Measurements from ENCODE around the gene DELE1. TPM values are rescaled to one million over a fixed set of nuclear protein-coding genes. Genes with fewer than 3 reads are reported as not detected.
A peak's percentile ranks its signal among the peaks of the same experiment; 100 is the strongest.

Gene DELE1
- total RNA-seq, 3 donors from 2014 or later, result 77.8 to 112 (median 84.5) TPM

- intact Hi-C loops (cut with DNase I, micrococcal nuclease), result no loop called here
- Histone ChIP-seq H3K4me1 (ENCODE audit: low read depth) (peaks cover 10% of the 10 kb centered on the region), H3K9me3 (no peaks in the 10 kb centered on the region), H3K4me3 (no peak overlapping the region), H3K36me3 (ENCODE audit: low read depth) (no peaks in the 10 kb centered on the region)
- peak; percentile 25 for ATAC-seq
- peak in 1 of 3 donors; percentile 42 for DNase-seq
- TF ChIP-seq CTCF (IDR thresholded peaks at IDR 0.05), result no peak
Observed at GRCh38 chr5:141960018-141960417, 36.3 kb downstream of the DELE1 start.

- ATAC-seq, result peak; percentile 96
- intact Hi-C loops (cut with DNase I, micrococcal nuclease), result no loop called here
- Histone ChIP-seq H3K4me3 (no peak overlapping the region), H3K4me1 (ENCODE audit: low read depth) (peaks cover 10% of the 10 kb centered on the region), H3K9me3 (no peaks in the 10 kb centered on the region), H3K36me3 (ENCODE audit: low read depth) (no peaks in the 10 kb centered on the region)
- TF ChIP-seq CTCF (IDR thresholded peaks at IDR 0.05), result peak; percentile 71
- DNase-seq, result peak; percentile 89 to 94 (median 92)
Observed at GRCh38 chr5:141960449-141961323, 37.0 kb downstream of the DELE1 start.

GRCh38 chr5:141961466-141961865 lies 37.8 kb downstream of the DELE1 start:
- intact Hi-C loops (cut with DNase I, micrococcal nuclease), result no loop called here
- Histone ChIP-seq H3K9me3 (no peaks in the 10 kb centered on the region), H3K36me3 (ENCODE audit: low read depth) (no peaks in the 10 kb centered on the region), H3K4me1 (ENCODE audit: low read depth) (peaks cover 10% of the 10 kb centered on the region), H3K4me3 (no peak overlapping the region)
- ATAC-seq (no peak), DNase-seq (no peak)
- no peak for TF ChIP-seq CTCF (IDR thresholded peaks at IDR 0.05)

DNA sequence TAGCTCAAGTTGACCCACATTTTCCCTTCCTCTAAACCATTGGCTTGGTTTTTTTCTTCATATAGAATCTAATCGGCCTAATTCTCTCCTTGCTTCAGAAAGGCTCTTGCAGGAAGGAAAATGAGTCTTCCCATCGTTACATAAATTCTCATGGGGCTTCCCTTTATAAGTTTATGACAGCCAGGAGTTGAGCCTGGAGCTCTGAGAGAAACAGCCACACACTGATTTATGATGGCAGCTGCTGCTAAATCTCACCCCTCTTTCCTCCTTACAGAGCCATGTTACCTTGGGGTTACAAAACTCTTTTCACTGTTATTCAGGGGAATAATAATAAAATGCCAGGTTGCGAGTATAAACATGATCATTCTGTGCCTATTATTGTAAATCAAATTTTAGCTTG lies 40.0 kb downstream of the DELE1 start:
- ATAC-seq, result no peak
- no peak for TF ChIP-seq CTCF (IDR thresholded peaks at IDR 0.05)
- H3K36me3 ChIP-seq (ENCODE audit: low read depth), result no peaks in the 10 kb centered on the region
- H3K4me3 ChIP-seq, result no peak overlapping the region
- intact Hi-C loops (cut with DNase I, micrococcal nuclease), result no loop called here
- DNase-seq, result no peak
- H3K4me1 ChIP-seq (ENCODE audit: low read depth), result peaks cover 10% of the 10 kb centered on the region
- H3K9me3 ChIP-seq, result no peaks in the 10 kb centered on the region

- Histone ChIP-seq H3K4me1 (ENCODE audit: low read depth) (peaks cover 15% of the 10 kb centered on the region), H3K9me3 (no peaks in the 10 kb centered on the region), H3K36me3 (ENCODE audit: low read depth) (no peaks in the 10 kb centered on the region), H3K4me3 (no peak overlapping the region)
- TF ChIP-seq CTCF (IDR thresholded peaks at IDR 0.05), result no peak
- no peak for DNase-seq
- intact Hi-C loops (cut with DNase I, micrococcal nuclease), result no loop called here
- ATAC-seq, result no peak
Observed at GRCh38 chr5:141965071-141965470, 41.4 kb downstream of the DELE1 start.
